ENCODE results near the gene SMIM24.
"Not testable (repeated sequence)": the region's sequence is repeated elsewhere in the genome, so short reads cannot be mapped to it uniquely, and the experiment has no call there.

SMIM24 gene

DNA sequence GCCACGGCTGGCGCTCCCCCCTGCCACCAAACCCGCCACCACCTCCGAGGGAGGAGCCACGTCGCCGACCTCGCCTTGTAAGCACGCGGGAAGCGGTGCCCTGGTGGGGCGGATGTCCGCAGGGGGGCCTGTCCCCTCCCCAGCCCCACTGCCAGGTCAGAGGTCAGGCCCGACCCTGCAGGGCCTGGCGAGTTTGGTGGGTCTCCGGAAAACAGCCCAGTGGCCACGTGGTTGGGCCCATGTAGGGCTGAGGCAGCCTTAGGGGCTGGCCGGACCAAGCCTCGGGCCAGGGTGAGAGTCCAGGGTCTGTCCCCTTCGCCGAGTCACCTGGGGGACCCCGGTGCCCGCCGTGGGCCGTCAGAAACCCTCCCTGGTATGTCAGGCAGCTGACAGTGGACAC lies 26.5 kb downstream of the SMIM24 start:
- no peak for DNase-seq

GRCh38 chr19:3452942-3453214 lies 27.4 kb downstream of the SMIM24 start:
- DNase-seq, result not testable (repeated sequence)

DNA sequence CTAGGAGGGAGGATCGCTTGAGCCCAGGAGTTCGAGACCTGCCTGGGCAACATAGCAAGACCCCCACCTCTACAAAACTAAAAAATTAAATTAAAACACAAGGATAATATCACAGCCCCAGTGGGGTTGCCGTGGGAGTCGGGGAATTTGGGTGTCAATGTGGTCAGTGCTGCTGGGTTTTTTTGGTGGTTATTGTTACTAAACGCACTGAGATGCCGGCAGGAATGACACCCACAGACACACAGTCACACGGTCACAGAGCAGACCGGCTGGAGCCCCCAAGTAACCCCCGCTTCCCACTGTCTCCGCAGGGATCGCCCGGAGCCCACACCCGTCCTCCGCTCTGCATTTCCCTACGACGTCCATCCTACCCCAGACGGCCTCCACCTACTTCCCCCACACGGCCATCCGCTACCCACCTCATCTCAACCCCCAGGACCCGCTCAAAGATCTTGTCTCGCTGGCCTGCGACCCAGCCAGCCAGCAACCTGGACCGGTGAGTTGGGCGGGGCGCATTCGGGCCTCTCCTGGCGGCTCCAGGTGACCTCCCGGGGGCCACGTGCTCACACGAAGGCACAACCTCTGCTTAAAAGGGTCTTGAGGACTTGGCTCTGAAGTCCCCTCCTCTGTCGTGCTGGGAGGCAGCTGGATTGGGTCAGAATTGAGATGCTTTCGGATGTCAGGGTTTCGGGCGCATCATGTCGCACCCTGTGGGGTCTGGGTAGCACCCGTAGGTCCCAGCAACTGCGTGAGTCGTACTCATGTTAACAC lies 28.0 kb downstream of the SMIM24 start:
- no peak for DNase-seq

DNA sequence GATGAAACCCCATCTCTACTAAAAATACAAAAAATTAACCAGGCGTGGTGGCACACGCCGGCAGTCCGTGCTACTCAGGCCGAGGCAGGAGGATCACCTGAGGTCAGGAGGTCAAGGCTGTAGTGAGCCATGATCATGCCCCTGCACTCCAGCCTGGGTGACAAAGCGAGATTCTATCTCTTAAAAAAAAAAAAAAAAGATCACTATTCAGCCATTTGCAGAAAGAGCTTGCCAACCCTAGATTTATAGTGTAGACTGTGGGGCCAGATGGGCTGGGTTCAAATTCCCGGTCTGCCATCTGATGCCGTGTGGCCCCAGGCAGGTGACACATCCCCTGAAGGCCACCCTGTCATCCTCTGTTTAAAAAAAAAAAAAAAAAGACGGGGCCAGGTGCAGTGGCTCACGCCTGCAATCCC lies 28.9 kb downstream of the SMIM24 start:
- DNase-seq, result no peak

- peak; percentile 25 for DNase-seq
Measured at GRCh38 chr19:3450796-3451411, 29.4 kb downstream of the SMIM24 start.

DNA sequence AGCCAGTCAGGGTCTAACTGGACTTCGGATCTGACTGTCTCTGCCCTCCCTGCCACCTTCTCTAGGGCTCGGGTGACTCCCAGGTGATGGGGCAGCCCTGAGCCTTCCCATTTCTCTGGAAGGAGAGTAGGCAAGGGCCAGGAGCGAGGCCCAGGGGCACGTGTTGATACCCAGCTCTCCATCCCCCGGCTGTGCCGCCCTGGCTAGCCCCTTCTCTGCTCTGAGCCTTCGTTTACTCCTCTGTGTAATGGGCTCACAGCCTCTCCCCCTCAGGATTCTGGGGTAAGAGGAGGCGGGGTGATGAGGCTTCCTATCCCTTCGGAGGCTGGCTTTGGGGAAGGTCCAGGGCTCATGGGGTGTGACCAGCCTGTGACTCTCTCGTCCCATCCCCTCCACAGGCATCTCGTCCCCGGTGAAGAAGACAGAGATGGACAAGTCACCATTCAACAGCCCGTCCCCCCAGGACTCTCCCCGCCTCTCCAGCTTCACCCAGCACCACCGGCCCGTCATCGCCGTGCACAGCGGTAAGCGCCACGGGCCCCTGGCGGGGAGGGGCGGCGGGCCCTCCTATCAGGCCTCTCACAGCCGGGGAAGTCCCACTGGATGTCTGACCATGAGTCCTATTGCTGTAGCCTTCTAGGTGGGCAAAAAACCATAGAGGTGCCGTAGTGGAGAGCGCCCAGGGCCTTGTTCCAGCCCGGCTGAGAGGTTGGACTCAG lies 31.6 kb downstream of the SMIM24 start:
- no peak for DNase-seq

GRCh38 chr19:3446657-3447056 lies 33.7 kb downstream of the SMIM24 start:
- not testable (repeated sequence) for DNase-seq

- DNase-seq, result no peak
Measured at GRCh38 chr19:3444695-3445234, 35.6 kb downstream of the SMIM24 start.

- DNase-seq, result no peak
Measured at GRCh38 chr19:3443840-3444694, 36.3 kb downstream of the SMIM24 start.

DNA sequence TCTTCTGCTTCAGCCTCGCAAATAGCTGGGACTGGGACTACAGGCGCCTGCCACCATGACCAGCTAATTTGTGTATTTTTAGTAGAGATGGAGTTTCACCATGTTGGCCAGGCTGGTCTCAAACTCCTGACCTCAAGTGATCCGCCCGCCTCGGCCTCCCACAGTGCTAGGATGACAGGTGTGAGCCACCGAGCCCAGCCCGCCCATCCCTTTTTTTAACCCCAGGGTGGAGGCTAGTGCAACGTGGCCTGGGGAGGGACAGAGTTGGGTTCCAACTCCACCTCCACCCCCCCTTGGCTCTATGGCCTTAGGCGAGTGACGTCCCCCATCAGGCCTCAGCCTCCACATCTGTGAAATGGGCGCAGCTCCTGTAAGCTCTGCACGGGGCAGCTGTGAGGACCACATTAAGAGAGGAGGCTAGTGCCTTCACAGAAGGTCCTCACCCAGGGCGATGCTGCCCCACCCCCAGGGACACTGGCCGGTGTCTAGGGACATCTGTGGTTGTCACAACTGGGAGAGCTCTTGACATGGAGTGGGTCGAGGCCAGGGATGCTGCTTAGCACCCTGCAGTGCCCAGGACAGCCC lies 37.7 kb downstream of the SMIM24 start:
- no peak for DNase-seq

DNA sequence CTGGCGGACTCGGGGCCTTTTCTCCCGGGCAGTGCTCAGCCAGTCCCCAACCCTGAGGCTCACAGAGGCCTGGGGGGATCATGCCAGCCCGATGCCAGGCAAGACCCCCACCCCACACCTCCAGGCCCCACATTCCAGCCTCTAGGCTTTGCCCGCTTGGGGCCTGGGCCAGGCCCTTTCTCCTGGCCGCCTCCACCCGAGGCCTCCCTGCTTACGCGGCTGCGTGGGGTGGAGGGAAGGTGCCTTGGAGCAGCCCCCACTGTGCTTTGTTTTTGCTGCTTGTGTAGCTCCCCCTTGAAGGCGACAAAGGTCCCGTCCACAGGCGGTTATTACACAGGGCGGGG lies 38.4 kb downstream of the SMIM24 start:
- DNase-seq, result no peak

GRCh38 chr19:3441089-3441985 lies 39.0 kb downstream of the SMIM24 start:
- no peak for DNase-seq

DNA sequence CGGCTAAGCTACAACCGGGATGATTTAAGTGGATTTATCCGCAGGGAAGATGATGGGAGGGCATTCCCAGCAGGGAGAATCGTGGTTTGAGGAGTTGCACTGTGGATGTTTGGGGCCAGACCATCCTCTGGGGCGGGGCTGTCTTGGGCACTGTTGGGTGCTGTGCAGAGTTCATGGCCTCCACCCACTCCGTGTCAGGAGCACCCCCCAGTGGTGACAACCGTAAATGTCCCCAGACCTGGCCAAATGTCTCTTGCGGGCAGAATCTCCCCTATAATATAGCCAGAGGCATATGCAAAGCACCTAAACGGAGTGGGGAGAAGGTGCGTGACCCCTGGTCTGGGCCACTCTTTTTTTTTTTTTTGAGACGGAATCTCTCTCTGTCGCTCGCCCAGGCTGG lies 40.2 kb downstream of the SMIM24 start:
- DNase-seq, result peak; percentile 2

DNA sequence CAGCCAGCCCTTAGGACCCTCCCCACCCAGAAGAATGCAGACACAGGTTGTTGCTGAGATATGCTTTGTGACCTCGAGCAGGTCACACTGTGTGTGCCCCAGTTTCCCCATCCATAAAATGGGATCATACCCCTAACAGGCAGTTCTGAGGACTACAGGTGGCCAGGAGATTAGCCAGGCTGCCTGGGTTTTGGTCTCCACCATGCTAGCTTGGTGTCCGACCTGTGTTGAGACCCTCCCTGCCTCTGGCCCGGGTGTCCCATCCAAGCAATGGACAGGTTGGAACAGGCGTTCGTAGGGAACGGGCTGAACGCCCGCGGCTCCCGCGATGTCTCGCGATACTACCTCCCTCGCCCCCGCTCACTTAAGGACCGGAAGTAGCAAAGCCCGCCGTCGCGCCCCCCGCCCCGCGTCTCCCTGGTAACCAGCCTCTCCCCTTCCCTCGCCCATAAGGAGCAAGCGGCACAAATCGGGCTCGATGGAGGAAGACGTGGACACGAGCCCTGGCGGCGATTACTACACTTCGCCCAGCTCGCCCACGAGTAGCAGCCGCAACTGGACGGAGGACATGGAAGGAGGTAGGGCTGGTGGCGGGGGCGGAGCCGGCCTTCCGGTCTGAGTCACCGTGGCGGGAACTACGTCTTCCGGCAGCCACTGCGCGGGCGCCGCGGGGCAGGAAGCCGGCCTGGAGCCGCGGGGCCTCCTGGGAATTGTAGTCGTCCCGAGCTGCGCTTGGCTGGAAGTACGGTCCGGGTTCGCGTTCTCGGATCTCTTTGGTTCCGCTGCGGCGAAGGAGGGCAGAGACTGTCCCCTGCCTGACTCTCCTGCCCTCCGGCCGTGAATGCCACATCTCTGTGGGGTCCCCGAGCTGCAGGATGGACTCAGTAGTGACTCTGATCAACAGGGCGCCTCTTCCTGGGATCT lies 45.4 kb downstream of the SMIM24 start:
- peak; percentile 63 for DNase-seq

GRCh38 chr19:3433805-3434540 lies 46.4 kb downstream of the SMIM24 start:
- no peak for DNase-seq

DNA sequence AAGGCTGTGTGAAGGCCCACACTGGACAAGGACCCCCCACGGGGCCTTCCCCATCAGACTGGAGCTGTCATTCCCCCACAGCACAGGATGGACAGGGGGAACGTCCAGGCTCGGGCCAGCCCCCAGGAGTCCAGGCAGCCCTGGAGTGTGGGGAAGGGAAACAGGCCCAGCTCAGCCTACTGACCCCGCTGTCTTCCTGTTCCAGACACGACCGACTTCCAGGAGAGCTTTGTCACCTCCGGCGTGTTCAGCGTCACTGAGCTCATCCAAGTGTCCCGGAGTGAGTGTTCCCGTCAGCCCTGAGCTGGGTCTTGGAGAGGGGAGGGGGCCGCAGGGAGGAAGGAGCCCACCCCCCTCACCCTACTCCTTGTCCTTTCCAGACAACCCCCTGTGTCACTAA lies 47.0 kb downstream of the SMIM24 start:
- DNase-seq, result no peak

DNA sequence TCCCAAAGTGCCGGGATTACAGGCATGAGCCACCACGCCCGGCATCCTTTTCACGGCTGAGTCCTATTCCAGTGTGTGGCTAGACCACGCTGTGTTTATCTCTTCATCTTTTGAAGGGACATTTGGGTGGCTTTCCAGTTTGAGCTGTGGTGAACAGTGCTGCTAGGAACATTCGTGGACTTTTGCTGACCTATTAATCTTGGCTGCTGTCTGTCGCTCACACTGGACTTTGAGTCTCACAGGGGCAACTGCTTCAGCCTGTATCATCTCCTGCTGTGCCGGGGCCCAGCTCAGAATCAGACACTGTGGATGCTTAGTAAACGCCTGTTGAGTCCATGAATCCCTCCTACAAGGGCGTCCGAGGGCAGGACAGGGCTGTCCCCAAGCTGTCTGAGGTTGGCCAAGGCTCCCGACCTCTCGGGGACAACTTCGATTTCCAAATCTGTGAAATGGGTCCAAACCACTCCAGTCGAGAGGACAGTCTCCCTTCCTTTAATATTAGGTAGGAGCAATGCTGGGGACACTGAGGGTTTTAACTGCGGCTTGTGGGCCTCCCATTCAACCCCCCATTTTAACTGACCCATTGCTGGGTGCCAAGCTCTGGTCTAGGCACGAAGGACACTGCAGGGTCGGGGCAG lies 48.4 kb downstream of the SMIM24 start:
- DNase-seq, result no peak

GRCh38 chr19:3430366-3430680 lies 50.0 kb downstream of the SMIM24 start:
- DNase-seq, result not testable (repeated sequence)

GRCh38 chr19:3426433-3426832 lies 53.9 kb downstream of the SMIM24 start:
- no peak for DNase-seq

Data from NCI-H1694 treated with DMSO at 0.1 percent for 48 hours (cell line).